A549 (cell line): ENCODE measurements around the gene GPR27.

Source experiments
- CEBPB ChIP-seq, 2 experiments: fragments of >200 bp in 1 of 2; sonication (Bioruptor Twin) in 1 of 2; formaldehyde crosslinking in 1 of 2; IDR thresholded peaks; 2 replicates each; pipeline ENCODE4 v1.6.1; 2012 to 2016
- CHD2 ChIP-seq: fragments of 150-350 bp; IDR thresholded peaks from 2 replicates; pipeline ENCODE4 v1.6.1; 2014; ENCODE audit warnings: low read length; ENCODE audit not compliant: partially characterized antibody
- EP300 ChIP-seq, 2 experiments: fragments of >200 bp; sonication (Bioruptor Twin); formaldehyde crosslinking; IDR thresholded peaks; 2 replicates in 1 of 2; 3 replicates in 1 of 2; pipeline ENCODE4 v1.6.1; 2016 to 2017
- KDM1A ChIP-seq: fragments of 200-600 bp; sonication (generic); IDR thresholded peaks from 2 replicates; pipeline ENCODE4 v1.6.1; 2016; ENCODE audit warnings: low read depth, mild to moderate bottlenecking
- KDM5A ChIP-seq: fragments of 200-600 bp; sonication (generic); IDR thresholded peaks from 2 replicates; pipeline ENCODE4 v1.6.1; 2016; ENCODE audit warnings: antibody characterized with exemption, mild to moderate bottlenecking
- NR3C1 ChIP-seq: fragments of >200 bp; sonication (Bioruptor Twin); formaldehyde crosslinking; IDR thresholded peaks from 3 replicates; pipeline ENCODE4 v1.6.1; 2017
- POLR2A ChIP-seq: IDR thresholded peaks from 2 replicates; pipeline ENCODE4 v1.6.1; 2012; ENCODE audit warnings: mild to moderate bottlenecking, low read length
- RNF2 ChIP-seq: fragments of 200-600 bp; sonication (generic); IDR thresholded peaks from 2 replicates; pipeline ENCODE4 v1.6.1; 2016; ENCODE audit warnings: low read depth, mild to moderate bottlenecking, antibody characterized with exemption, moderate library complexity, borderline replicate concordance
- SMC3 ChIP-seq: fragments of >200 bp; sonication (Bioruptor Twin); formaldehyde crosslinking; IDR thresholded peaks from 3 replicates; pipeline ENCODE4 v1.6.1; 2018; ENCODE audit warnings: inconsistent platforms
- TP53 ChIP-seq: fragments of 250-450 bp; sonication (Bioruptor Pico); IDR thresholded peaks from 2 replicates; pipeline ENCODE4 v1.5.0; 2021; ENCODE audit warnings: mild to moderate bottlenecking, moderate library complexity
- ZSCAN20 ChIP-seq: fragments of 250-450 bp; sonication (Bioruptor Pico); IDR thresholded peaks from 2 replicates; pipeline ENCODE4 v1.8.0; 2022; ENCODE audit warnings: mild to moderate bottlenecking, moderate library complexity
- TF ChIP-seq, protein P1 (sequence below): fragments of >200 bp; sonication (Bioruptor Twin); formaldehyde crosslinking; IDR thresholded peaks from 3 replicates; pipeline ENCODE4 v1.5.1; 2016
- TF ChIP-seq, protein P2 (sequence below): IDR thresholded peaks from 2 replicates; pipeline ENCODE4 v1.6.1; 2012

DNA sequence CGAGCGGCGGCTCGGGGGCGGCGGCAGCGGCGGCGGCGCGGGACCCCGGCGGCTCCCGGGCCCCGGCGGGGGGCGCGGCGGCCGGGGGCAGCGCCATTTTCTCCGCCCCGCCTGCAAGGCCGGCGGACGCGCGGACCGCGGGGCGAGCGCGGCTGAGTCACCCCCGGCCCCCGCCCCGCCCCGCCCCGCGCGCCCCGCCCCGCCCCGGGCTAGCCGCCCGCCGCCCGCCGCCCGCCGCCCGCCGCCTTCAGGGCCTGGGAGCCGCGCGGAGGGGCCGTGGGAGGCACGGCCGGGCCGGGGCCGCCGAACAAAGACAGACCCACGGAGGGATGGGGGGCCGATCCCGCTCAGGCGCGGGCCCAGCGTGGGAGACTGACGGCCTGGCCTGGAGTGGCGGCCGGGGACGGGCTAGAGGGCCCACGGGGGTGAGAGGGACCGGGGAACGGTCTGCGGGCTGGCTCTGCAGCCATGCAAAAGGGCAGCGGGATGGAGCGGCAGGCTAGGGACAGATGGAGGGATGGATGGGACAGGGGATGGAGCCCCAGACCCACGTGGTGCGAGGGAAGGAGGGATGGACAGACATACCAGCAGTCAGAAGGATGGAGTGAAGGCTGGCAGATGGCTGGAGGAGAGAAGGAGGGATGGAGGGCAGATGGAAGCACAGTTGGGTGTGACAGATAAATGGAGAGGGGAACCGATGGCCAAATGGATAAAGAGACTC lies 28.2 kb upstream of the GPR27 start, which contains the start of gene EIF4E3:
- TF ChIP-seq, protein P1, sequence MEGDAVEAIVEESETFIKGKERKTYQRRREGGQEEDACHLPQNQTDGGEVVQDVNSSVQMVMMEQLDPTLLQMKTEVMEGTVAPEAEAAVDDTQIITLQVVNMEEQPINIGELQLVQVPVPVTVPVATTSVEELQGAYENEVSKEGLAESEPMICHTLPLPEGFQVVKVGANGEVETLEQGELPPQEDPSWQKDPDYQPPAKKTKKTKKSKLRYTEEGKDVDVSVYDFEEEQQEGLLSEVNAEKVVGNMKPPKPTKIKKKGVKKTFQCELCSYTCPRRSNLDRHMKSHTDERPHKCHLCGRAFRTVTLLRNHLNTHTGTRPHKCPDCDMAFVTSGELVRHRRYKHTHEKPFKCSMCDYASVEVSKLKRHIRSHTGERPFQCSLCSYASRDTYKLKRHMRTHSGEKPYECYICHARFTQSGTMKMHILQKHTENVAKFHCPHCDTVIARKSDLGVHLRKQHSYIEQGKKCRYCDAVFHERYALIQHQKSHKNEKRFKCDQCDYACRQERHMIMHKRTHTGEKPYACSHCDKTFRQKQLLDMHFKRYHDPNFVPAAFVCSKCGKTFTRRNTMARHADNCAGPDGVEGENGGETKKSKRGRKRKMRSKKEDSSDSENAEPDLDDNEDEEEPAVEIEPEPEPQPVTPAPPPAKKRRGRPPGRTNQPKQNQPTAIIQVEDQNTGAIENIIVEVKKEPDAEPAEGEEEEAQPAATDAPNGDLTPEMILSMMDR, result no peak
- no peak for TF ChIP-seq POLR2A
- no peak for TF ChIP-seq EP300 (IDR thresholded peaks at IDR 0.05)
- TF ChIP-seq CHD2, result no peak
- no peak for TF ChIP-seq CEBPB (IDR thresholded peaks at IDR 0.05)
- no peak for TF ChIP-seq KDM5A
- TF ChIP-seq SMC3, result no peak
- TF ChIP-seq KDM1A, result no peak
- TF ChIP-seq TP53, result no peak
- TF ChIP-seq RNF2, result no peak
- TF ChIP-seq, protein P2, sequence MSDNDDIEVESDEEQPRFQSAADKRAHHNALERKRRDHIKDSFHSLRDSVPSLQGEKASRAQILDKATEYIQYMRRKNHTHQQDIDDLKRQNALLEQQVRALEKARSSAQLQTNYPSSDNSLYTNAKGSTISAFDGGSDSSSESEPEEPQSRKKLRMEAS, result no peak
- TF ChIP-seq ZSCAN20 (CRISPR knock-in tag), result no peak
- no peak for TF ChIP-seq NR3C1
